Right cardiac atrium (tissue), 5 donors: ENCODE measurements around the gene ENAH. TPM values are rescaled to one million over a fixed set of nuclear protein-coding genes. Genes with fewer than 3 reads are reported as not detected.

Experiments
- ATAC-seq, 2 donors: fragments of 200-7000 bp; cut with Tn5 transposase; one replicate each; pipeline versions ENCODE4 v1.8.0 to v1.9.1; 2020; ENCODE audit warnings: moderate library complexity in 2 of 2, mild to moderate bottlenecking in 1 of 2
- DNase-seq, 3 donors: peaks; one replicate each; pipeline ENCODE4 v3.0.0-alpha.2; 2020
- H3K27ac ChIP-seq: one replicate; pipeline ENCODE4 v1.5.1; 2013; ENCODE audit warnings: mild to moderate bottlenecking, low read length, control low read depth, moderate library complexity
- H3K27me3 ChIP-seq: one replicate; pipeline ENCODE4 v1.6.1; 2013; ENCODE audit not compliant: control insufficient read depth, insufficient read depth
- H3K4me1 ChIP-seq: one replicate; pipeline ENCODE4 v1.6.1; 2013; ENCODE audit warnings: low read length; ENCODE audit not compliant: control insufficient read depth, insufficient read depth
- H3K4me3 ChIP-seq: one replicate; pipeline ENCODE4 v1.5.1; 2013; ENCODE audit warnings: low read length, control low read depth
- H3K9me3 ChIP-seq: one replicate; pipeline ENCODE4 v1.6.1; 2013; ENCODE audit warnings: low read length; ENCODE audit not compliant: control insufficient read depth
- WGBS: extraction: QIAGEN DNeasy Blood & Tissue Kit; methylation state at CpG from one replicate; pipeline ENCODE4 v1.1.7; 2013; 5-methylcytosine and 5-hydroxymethylcytosine counted together
- intact Hi-C, 4 donors: fragments of 100-400 bp; cut with DNase I; formaldehyde crosslinking; loops; one replicate each; pipeline versions ENCODE4 v1.11.0 to v1.14.0; 2022 to 2023
- polyA plus RNA-seq: library from polyadenylated mRNA; stranded (reverse); fragments of 200-250 nt; gene quantifications from one replicate; pipeline ENCODE4 v1.2.3, GENCODE V29; 2013
- total RNA-seq, 4 donors: library from RNA; stranded (reverse); fragmentation: NEBNext Ultra II Directional; extraction: Animal tissue kit (Norgen Biotek cat#: 25700); gene quantifications; one replicate each; pipeline ENCODE4 v1.2.1, GENCODE V29; 2021
- donor health status: healthy with polysubstance abuse.
- donor health status: DM: no; HTN: yes; CAD: no.
- donor health status: DM: no; HTN: no; CAD: no.
- donor health status: DM: no; HTN: yes; CAD: no; lungs with severe emphysema.
- donor health status: DM: yes; HTN: yes; CAD: no.

The ENAH gene
- total and polyA plus RNA-seq, 5 donors: 29.8 to 132 (median 108) TPM

DNA sequence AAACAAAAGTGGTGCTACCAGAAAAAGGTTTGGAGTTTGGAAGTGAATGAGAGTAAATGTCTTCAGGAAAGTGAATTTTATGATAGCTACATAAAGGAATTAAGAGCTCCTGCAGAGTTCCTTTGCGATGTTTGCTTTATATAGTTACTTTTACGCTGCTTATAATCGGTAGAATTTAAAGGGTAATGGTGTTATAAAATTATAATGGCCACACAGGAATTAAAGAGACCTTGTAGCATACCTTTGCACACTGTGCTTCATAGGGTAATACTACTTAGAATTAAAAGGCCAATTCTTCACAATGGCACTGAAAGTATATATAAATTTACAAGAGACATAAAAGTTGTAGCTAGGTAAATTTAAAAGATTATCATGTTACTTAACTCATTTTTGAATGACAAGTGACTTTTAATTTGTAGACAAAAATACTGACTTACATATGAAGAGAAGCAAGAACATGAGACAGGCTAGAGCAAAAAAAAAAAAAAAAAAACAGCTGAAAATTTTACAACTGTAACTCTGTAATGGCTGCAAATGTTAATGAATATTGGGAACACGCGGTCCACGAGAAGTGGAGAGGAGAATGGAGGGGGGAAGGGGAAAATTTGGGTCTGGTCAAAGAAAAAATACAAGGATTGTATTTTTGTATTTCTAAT is 159.2 kb downstream of the ENAH start:
- intact Hi-C loops: loop anchor here in 1 of 4 donors (2.0 kb wide), 1 partner anchor 13 kb away; no protein-coding TSS in a partner anchor
- no peak overlapping the region for H3K27ac ChIP-seq
- no peak for DNase-seq

GRCh38 chr1:225488676-225489075 is 164.2 kb downstream of the ENAH start:
- 65% methylated on average over 5 of the region's 5 CpGs for WGBS
- Histone ChIP-seq H3K4me1 (no peaks in the 10 kb centered on the region), H3K4me3 (no peak overlapping the region), H3K9me3 (no peaks in the 10 kb centered on the region), H3K27ac (no peak overlapping the region), H3K27me3 (no peaks in the 10 kb centered on the region)
- no peak for DNase-seq
- intact Hi-C loops: no loop called here
- ATAC-seq: no peak

More for the DNA sequence above, 159.2 kb downstream of the ENAH start:
- Histone ChIP-seq H3K4me1 (no peaks in the 10 kb centered on the region), H3K9me3 (no peaks in the 10 kb centered on the region), H3K27me3 (no peaks in the 10 kb centered on the region), H3K4me3 (no peak overlapping the region)
- WGBS: 97% methylated on average over 6 of the region's 6 CpGs
- ATAC-seq: no peak

DNA sequence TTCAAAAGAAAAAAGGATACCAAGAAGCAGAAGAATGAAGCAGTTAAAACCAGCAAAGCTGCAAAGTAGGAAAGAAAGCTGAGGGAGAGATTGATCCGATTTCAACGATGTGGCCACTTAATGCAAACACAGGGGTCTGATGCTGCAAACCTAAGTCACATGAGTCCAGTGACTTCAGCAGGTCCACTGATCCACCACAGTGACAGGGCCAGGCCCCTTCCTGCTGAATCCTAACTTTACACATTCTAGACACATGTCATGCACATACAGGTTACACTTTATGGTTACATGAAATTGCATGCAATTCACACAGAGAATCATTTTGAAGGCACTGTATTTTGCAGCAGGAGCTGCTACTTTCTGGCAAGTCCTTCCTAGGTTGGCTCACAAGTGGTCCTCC is 166.1 kb downstream of the ENAH start:
- intact Hi-C loops: no loop called here
- ATAC-seq: no peak
- WGBS: 89% methylated on average over 2 of the region's 2 CpGs

GRCh38 chr1:225485991-225486530 is 166.9 kb downstream of the ENAH start:
- WGBS: 95% methylated on average over 6 of the region's 6 CpGs
- ATAC-seq: no peak
- peak in 1 of 3 donors; percentile 28 for DNase-seq

More for the DNA sequence above, 166.1 kb downstream of the ENAH start:
- Histone ChIP-seq H3K9me3 (no peaks in the 10 kb centered on the region), H3K27me3 (no peaks in the 10 kb centered on the region), H3K4me1 (no peaks in the 10 kb centered on the region), H3K27ac (no peak overlapping the region), H3K4me3 (no peak overlapping the region)
- no peak for DNase-seq

DNA sequence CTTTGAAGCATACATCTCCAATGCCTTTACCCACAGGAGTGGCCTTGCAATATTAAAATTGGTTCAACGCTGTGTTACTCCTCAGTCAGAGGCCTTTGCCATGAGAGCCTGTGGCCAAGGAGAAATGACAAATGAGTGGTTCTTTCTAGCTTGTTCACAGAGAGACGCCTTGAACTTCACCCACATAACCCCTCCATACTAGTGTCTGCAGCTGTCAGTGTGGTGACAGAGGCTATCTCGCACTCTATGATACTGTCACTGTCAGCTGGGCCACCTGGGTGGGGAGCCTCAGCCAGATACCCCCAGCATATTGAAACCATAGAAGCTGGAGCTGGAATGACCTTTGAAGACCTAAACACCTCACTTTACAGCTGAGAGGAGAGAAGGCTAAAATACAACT is 167.7 kb downstream of the ENAH start:
- Histone ChIP-seq H3K27me3 (no peaks in the 10 kb centered on the region), H3K9me3 (no peaks in the 10 kb centered on the region), H3K4me3 (no peak overlapping the region), H3K27ac (no peak overlapping the region), H3K4me1 (no peaks in the 10 kb centered on the region)
- ATAC-seq (no peak), DNase-seq (no peak)
- 66% methylated on average over 3 of the region's 3 CpGs for WGBS
- intact Hi-C loops: no loop called here

More at GRCh38 chr1:225485991-225486530, 166.9 kb downstream of the ENAH start:
- Histone ChIP-seq H3K4me3 (no peak overlapping the region), H3K27me3 (no peaks in the 10 kb centered on the region), H3K27ac (no peak overlapping the region), H3K9me3 (no peaks in the 10 kb centered on the region), H3K4me1 (no peaks in the 10 kb centered on the region)
- intact Hi-C loops: no loop called here

DNA sequence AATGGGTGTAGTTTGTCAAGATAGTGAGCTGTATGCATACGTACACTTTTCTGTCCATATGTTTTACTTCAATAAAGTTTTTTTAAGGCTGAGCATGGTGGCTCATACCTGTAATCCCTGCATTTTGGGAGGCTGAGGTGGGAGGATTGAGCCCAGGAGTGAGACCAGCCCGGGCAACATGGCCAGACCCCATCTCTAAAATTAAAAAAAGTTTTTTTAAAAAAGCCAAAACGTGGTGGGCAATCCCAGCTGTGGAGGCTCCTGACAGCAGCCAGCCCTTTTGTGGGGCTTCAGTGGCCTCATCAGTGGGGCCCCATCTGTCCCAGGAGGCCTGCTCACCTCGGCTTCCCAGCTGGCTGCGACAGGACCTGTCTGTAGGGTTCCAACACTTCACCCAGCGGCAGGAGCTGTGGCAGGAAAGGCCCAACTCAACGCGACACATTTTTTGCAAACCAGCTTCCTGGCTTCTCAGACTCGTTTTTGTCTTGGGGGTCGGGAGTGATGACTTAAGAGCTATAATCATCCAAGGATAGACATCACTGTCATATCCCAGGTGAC is 168.2 kb downstream of the ENAH start:
- no peak overlapping the region for H3K27ac ChIP-seq
- intact Hi-C loops: no loop called here
- ATAC-seq (no peak), DNase-seq (no peak)
- no peak overlapping the region for H3K4me3 ChIP-seq
- no peaks in the 10 kb centered on the region for H3K4me1 ChIP-seq
- 53% methylated on average over 10 of the region's 10 CpGs for WGBS
- H3K27me3 ChIP-seq: no peaks in the 10 kb centered on the region
- H3K9me3 ChIP-seq: no peaks in the 10 kb centered on the region

- intact Hi-C loops: no loop called here
- DNase-seq (no peak), ATAC-seq (peak; percentile 56)
- Histone ChIP-seq H3K27me3 (no peaks in the 10 kb centered on the region), H3K9me3 (no peaks in the 10 kb centered on the region), H3K4me3 (no peak overlapping the region), H3K27ac (no peak overlapping the region), H3K4me1 (no peaks in the 10 kb centered on the region)
- 62% methylated on average over 23 of the region's 23 CpGs for WGBS
Observed at GRCh38 chr1:225483818-225484656, 168.9 kb downstream of the ENAH start.

DNA sequence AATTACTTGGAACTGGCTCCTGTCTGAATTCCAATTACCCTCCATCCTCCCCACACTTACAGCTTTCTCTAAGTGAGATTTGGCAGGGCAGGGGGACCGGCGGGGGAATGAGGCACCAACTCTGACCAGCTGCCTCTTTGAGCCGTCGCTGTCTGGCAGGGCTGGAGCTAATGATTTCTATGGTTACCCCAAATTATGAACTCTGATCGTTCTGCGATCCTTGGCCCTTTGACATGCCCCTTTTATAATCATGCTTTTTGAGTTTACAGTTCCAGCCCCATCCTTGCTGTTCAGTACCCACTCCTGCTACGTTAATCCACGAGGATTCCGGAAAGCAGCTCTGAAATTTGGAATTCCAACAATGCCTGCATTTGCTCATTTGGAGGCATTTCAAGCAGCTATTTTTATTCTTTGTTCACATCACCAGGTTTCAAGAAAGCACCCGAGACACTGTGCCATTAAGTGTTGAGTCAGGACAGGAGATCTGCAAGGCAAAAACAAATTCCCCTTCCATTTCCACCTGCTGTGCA is 170.4 kb downstream of the ENAH start:
- intact Hi-C loops: no loop called here

DNA sequence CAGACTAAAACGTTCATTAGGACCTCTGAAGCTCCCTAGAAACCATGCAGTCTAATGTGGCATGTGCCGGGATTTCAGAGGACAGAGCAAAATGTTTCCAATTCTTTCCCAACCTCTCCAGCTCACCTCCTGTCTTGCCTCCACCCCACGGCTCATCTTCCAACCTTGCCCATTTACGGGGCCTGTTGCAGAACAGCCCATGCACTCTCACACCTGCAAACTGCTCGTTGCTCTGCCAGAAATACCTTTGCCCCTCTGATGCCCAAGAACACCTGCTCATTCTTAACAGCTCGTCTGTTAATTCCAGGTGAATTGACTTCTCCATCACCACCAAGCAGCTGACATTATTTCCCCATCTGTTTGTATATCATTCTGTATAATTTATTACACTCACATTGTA is 171.2 kb downstream of the ENAH start:
- ATAC-seq (no peak), DNase-seq (no peak)
- H3K4me3 ChIP-seq: no peak overlapping the region
- H3K27me3 ChIP-seq: no peaks in the 10 kb centered on the region
- no peaks in the 10 kb centered on the region for H3K9me3 ChIP-seq
- 38% methylated on average over 6 of the region's 6 CpGs for WGBS
- no peaks in the 10 kb centered on the region for H3K4me1 ChIP-seq
- intact Hi-C loops: no loop called here
- no peak overlapping the region for H3K27ac ChIP-seq

More for the DNA sequence above, 170.4 kb downstream of the ENAH start:
- no peak for DNase-seq
- Histone ChIP-seq H3K4me1 (no peaks in the 10 kb centered on the region), H3K27me3 (no peaks in the 10 kb centered on the region), H3K4me3 (no peak overlapping the region), H3K9me3 (no peaks in the 10 kb centered on the region), H3K27ac (no peak overlapping the region)
- ATAC-seq: no peak
- WGBS: 42% methylated on average over 10 of the region's 10 CpGs

GRCh38 chr1:225480825-225481434 is 172.0 kb downstream of the ENAH start:
- H3K4me1 ChIP-seq: no peaks in the 10 kb centered on the region
- no peak for DNase-seq
- no peaks in the 10 kb centered on the region for H3K9me3 ChIP-seq
- ATAC-seq: peak; percentile 25 to 48
- intact Hi-C loops: no loop called here
- no peak overlapping the region for H3K27ac ChIP-seq
- 63% methylated on average over 6 of the region's 6 CpGs for WGBS
- H3K4me3 ChIP-seq: no peak overlapping the region
- no peaks in the 10 kb centered on the region for H3K27me3 ChIP-seq
